Suppressor macrophage treated with lipopolysaccharide for 1 hour (primary cell): ENCODE data around the gene DPP4.
"Not testable (repeated sequence)": the region's sequence is repeated elsewhere in the genome, so short reads cannot be mapped to it uniquely, and the experiment has no call there.

ENCODE experiments used
- DNase-seq, 3 donors: peaks; one replicate each; pipeline ENCODE4 v3.0.0-alpha.2; 2020 to 2022

DPP4 gene

GRCh38 chr2:162056796-162057399 lies 17.1 kb downstream of the DPP4 start:
- peak in 2 of 3 donors; percentile 8 to 19 for DNase-seq

GRCh38 chr2:162053808-162054155 lies 20.2 kb downstream of the DPP4 start:
- DNase-seq, result no peak

GRCh38 chr2:162053066-162053807 lies 20.8 kb downstream of the DPP4 start:
- DNase-seq, result no peak

GRCh38 chr2:162050513-162050961 lies 23.5 kb downstream of the DPP4 start:
- DNase-seq, result no peak

- DNase-seq, result not testable (repeated sequence)
Measured at GRCh38 chr2:162049089-162049488, 24.9 kb downstream of the DPP4 start.

GRCh38 chr2:162044586-162044985 lies 29.4 kb downstream of the DPP4 start:
- DNase-seq, result no peak

- DNase-seq, result no peak
Measured at GRCh38 chr2:162043132-162043531, 30.9 kb downstream of the DPP4 start.

GRCh38 chr2:162041485-162041884 lies 32.5 kb downstream of the DPP4 start:
- DNase-seq, result no peak

GRCh38 chr2:162038725-162039124 lies 35.3 kb downstream of the DPP4 start:
- no peak for DNase-seq

- no peak for DNase-seq
Measured at GRCh38 chr2:162037886-162038285, 36.1 kb downstream of the DPP4 start.

- DNase-seq, result no peak
Measured at GRCh38 chr2:162037028-162037795, 36.8 kb downstream of the DPP4 start.

- no peak for DNase-seq
Measured at GRCh38 chr2:162035981-162036380, 38.0 kb downstream of the DPP4 start.

- DNase-seq, result no peak
Measured at GRCh38 chr2:162030363-162031190, 43.4 kb downstream of the DPP4 start.

- DNase-seq, result no peak
Measured at GRCh38 chr2:162029287-162029901, 44.6 kb downstream of the DPP4 start.

GRCh38 chr2:162028511-162028910 lies 45.5 kb downstream of the DPP4 start:
- DNase-seq, result no peak

- no peak for DNase-seq
Measured at GRCh38 chr2:162025121-162025911, 48.7 kb downstream of the DPP4 start.

GRCh38 chr2:162022290-162022945 lies 51.6 kb downstream of the DPP4 start:
- no peak for DNase-seq

- DNase-seq, result no peak
Measured at GRCh38 chr2:162021516-162022058, 52.4 kb downstream of the DPP4 start.

GRCh38 chr2:162018530-162018929 lies 55.5 kb downstream of the DPP4 start:
- no peak for DNase-seq

- DNase-seq, result no peak
Measured at GRCh38 chr2:162017233-162017632, 56.8 kb downstream of the DPP4 start.

- no peak for DNase-seq
Measured at GRCh38 chr2:162016080-162016479, 57.9 kb downstream of the DPP4 start.
